ENCODE data around the gene HAUS2.

DNA sequence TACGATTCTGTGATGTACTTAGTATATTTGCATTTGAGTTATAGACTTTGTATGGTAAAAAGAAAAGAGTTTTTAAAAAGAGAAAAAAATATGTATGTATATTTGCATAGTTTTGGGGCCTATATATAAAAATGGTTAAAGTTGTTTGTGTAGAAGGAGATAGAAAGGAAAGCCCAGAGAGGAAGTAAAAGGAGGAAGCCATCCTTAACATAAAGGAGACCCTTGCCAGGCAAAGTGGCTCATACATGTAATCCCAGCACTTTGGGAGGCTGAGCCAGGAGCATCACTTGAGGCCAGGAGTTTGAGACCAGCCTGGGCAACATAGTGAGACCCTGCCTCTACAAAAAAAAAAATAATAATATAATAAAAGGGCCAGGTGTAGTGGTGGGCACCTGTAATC lies 44.8 kb upstream of the HAUS2 start:
- TF ChIP-seq POLR2A (IDR thresholded peaks at IDR 0.05) (no peak), CTCF (IDR thresholded peaks at IDR 0.05) (no peak)
